CD4-positive, alpha-beta T cell treated with Interleukin-6 for 4 hours (primary cell): Measurements from ENCODE around the gene ARID1B.
"Not testable (repeated sequence)": the region's sequence is repeated elsewhere in the genome, so short reads cannot be mapped to it uniquely, and the experiment has no call there.

Source experiments
- DNase-seq: peaks from one replicate; pipeline ENCODE4 v3.0.0-alpha.2; 2020; ENCODE audit warnings: mixed read lengths

ARID1B gene

DNA sequence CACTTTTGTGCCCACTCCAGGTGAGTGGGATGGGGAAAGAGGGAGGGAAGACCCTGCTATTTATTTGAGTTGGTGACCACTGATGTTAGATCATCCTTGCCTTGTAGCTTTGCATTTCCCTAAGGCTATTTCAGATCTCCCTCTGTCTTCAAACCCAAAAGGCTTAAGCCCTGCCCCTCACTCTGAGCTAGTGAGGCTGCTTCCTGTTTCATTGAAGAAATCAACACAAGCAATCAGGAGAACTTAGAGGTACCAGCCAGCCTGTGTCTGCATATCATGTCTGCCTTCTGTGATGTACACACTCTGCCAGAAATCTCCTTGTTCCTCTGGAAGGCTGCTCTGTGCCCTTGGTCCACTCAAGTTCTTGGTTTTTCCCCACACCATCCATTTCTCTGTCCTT, 135.3 kb downstream of the ARID1B start:
- peak; percentile 33 for DNase-seq

DNA sequence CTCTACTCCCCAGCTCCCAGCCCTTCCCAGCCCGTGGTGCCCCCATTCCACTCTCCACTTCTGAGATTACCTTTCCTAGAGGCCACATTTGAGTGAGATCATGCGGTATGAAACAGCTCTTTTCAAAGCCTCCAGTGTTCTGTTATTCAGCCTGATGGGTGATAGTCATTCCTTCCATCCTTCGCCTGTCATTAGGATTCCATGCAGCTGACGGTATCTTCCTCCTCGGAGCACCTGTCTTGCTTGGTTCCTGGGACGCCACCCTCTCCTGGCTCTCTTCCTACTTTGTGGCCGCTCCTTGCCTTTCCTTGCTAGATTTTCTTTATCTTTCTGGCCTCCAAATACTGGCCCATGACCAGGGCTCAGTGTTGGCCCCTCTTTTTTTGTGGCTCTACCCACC, 137.0 kb downstream of the ARID1B start:
- no peak for DNase-seq

GRCh38 chr6:156916130-156916801, 139.1 kb downstream of the ARID1B start:
- DNase-seq = no peak

- DNase-seq = no peak
Measured at GRCh38 chr6:156917213-156917612, 140.0 kb downstream of the ARID1B start.

DNA sequence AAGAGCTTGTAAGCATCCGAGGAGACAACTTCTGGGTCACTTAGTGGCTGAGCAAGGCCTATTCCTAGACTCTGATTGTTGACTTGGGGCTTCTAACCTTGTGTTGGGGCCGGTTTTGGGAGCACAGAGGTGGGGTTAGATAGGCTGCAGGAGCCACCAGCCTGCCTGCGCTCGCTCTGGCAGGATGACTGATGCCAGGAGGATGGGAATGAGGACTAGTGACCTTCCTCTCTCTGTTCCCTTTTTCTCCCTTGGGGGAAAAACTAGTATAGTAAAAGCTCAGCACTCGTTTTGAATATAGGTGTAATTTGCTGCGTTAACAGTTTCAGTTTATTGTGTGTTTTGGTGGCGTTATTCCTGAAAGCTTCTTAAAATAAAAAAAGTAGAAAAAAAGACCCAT, 141.5 kb downstream of the ARID1B start:
- DNase-seq = no peak

DNA sequence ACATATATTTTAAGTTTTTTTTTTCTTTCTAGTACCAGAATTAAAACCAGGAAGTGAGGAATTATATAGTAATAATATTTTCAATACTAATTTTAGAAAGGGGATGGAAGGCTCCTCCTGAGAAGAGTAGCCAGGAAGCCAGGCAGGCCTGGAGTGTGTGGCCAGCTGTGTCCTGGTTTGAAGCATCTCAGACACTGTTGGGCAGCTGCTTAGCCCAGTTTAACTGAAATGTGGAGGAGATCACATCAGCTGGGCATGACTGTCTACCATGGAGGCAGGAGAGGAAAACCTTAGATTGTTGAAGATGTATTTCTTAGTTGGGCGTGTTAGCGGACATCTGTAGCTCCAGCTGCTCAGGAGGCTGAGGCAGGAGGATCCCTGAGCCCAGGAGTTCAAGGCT, 142.2 kb downstream of the ARID1B start:
- no peak for DNase-seq

- DNase-seq = no peak
Measured at GRCh38 chr6:156919814-156920369, 142.7 kb downstream of the ARID1B start.

DNA sequence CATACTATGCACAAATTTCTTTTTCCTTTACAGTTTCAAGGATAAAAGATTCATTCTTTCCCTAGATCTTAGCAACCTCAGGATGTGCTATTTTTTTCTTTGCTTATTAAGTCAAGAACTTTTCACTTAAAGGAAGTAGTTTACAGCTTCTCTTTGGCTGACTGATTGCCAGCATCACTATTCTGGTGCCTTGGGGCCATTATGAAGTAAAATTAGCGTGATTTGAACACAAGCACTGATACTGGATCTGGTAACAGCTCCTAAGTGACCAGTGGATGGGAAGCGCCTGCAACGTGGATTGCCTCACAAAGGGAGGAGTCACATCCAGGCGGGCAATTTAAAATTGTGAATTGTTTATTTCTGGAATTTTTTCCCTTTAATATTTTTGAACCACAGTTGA, 147.1 kb downstream of the ARID1B start:
- DNase-seq = no peak

DNA sequence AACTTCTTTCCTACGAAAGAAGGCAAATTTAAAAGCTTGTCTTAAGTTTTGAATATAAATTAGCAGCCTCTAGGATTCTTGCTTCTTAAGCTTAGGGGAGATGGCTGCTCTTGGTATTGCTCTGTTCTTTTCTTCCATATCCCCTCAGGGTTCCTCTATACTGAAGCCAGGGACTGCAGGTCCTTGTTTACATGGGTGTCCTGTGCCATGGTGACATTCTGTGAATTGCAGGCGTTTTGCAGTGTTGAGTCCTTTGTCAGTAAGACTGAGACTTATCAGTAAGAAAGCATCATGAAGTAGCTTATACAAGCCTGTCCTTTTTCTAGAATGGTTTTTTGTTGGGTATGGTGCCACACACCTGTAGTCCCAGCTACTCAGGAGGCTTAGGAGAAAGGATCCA, 147.8 kb downstream of the ARID1B start:
- no peak for DNase-seq

GRCh38 chr6:156925718-156926607, 148.8 kb downstream of the ARID1B start:
- DNase-seq = no peak

DNA sequence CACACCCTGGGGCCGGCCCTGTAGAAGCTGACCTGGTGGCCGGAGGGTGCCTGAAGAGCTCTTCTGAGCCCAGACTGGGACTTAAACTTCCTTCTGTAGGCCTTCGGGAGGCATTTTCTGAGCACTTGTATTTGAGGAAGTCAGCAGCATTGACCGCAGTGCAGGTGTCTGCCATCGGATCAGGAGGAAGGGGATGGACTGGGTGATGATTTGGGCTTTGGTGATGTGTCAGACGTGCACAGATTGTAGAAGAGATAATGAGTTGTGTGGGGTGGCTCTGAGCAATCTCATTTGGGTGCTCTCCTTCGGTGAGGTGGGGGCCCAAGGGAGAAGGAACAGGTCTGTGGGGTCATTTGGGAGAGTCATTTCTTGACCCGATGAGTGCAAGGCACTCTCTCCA, 150.9 kb downstream of the ARID1B start:
- DNase-seq = no peak

- DNase-seq = no peak
Measured at GRCh38 chr6:156928972-156929371, 151.8 kb downstream of the ARID1B start.

DNA sequence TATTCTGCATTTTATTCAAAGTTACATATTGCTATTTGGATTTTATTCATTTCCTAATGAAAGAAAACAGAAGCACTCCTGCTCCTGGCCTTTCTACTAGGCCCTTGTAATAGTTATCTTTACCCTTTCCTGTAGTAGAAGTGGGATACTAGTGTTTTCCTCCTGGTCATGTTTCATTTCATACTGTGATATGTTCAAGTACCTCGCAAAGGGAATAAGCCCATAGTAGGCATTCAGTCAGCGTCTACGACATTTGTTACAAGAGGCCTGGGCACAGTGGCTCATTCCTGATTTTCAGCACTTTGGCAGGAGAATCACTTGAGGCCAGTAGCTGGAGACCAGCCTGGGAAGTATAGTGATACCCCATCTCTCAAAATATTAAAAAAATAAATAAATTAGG, 154.1 kb downstream of the ARID1B start:
- no peak for DNase-seq

DNA sequence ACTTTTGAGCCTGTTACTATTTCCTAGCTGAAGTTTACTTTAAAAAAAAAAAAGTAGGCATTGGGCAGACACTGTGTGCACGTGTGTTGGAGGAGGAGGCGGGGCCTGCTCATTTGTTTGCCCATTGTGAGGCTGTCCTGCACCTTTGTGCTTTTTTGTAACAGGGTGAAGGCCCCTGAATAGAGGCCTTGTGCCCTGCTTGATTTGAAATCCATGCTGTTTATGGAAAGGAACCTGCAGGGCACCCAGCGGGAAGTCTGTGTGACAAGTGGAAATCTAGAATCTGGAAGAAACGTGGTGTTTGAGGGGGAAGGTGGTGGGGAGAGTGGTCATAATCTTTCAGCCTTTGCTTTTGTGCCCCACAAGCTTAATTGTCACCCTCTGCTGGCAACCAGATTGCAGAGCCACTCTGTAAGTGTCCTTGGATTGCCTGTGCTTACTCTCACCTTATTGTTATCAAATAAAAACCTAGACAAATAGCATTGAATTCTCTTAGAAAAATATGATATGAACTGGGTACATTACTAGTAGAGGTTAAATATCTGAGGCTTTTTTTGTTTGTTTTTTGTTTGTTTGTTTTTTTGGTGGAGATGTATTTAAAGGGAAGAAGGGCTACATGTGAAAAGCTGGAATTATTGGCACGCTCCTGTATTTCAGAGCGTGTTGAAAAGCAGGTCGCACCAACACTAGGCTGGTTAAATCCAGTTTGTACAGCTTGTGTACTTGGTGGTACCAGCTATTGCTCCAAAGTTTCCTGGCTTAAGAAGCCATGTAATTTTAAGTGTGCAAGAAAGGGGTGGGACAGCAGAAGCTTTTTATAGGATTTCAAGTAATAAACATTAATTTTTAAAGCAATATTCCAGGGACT, 156.3 kb downstream of the ARID1B start:
- DNase-seq = no peak

DNA sequence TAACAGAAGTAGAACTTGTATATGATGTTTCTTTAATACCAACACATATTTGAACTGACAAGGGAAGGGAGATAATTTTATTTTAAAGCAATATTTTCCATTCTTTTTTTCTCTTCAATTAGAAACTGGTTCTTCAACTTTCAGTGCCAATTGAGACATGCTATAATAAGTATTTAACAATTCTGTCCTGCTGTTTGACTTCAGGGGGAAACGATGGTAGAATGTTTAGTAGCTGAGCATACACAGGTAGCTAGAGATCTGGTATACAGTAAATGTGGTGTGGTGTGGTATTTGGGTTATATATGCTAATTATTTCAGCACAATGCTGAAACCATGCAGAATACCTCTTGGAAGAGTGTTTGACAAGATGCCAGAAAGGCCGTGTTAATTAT, 156.9 kb downstream of the ARID1B start:
- DNase-seq = no peak

DNA sequence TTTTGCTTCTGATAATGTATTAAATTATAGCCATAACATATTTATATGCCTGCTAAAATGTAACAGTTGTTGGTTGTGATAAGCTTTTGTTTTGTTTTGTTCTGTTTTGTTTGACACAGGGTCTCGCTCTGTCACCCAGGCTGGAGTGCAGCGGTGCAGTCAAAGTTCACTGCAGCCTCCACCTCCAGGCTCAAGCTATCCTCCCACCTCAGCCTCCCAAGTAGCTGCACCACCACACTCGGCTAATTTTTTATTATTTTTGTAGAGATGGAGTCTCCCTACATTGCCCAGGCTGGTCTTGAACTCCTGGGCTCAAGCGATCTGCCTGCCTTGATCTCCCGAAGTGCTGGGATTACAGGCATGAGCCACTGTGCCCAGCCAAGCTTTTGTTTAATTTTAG, 157.8 kb downstream of the ARID1B start:
- no peak for DNase-seq

- no peak for DNase-seq
Measured at GRCh38 chr6:156938143-156938542, 161.0 kb downstream of the ARID1B start.

DNA sequence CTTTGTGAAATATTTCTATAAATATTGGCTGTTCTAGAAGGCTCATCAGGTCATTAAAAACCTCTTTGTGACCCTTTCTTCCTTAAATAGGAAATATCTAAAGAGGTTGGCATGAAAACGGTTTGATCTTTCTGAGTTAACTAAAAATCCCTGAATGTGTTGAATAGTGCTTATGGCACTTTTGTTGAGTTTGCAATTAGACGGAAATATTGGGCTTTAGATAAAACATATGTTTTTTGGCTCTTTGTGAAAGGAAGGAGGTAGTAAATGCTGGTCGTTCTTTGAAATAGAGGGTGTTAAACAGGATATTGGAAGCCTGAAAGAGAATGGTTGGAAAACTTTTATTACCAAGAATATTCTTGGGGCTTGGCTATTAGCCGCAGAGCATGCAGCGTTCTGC, 163.0 kb downstream of the ARID1B start:
- no peak for DNase-seq

DNA sequence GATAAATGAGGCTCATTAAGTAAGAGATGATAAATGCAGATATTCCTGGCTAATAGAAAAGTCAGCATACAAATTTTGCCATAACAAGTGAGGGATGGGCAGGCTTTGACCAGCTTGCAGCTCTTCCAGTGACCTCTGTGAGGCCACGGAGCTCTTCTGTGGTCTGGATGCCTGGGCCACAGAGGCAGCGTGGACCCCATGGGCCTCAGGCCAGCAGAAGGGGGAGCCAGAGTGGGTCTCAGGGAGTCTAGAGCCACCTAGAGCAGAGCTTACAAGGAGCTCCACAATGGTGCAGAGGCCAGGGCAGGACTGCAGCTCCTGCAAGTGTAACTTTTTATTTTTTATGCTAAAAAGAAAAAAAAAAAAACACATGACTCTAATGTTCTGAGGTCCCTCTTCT, 165.1 kb downstream of the ARID1B start:
- DNase-seq = no peak

- DNase-seq = no peak
Measured at GRCh38 chr6:156943166-156943565, 166.0 kb downstream of the ARID1B start.

GRCh38 chr6:156943816-156944215, 166.6 kb downstream of the ARID1B start:
- no peak for DNase-seq

- DNase-seq = no peak
Measured at GRCh38 chr6:156944412-156944811, 167.2 kb downstream of the ARID1B start.

GRCh38 chr6:156945789-156946172, 168.6 kb downstream of the ARID1B start:
- DNase-seq = not testable (repeated sequence)
